H9 (cell line): ENCODE measurements around the gene GGT6. TPM values are rescaled to one million over a fixed set of nuclear protein-coding genes. Genes with fewer than 3 reads are reported as not detected.

Experiments
- DNase-seq: peaks from one replicate; pipeline ENCODE4 v3.0.0-alpha.2; 2017
- H2AFZ ChIP-seq: one replicate; pipeline ENCODE4 v1.6.1; 2013; ENCODE audit warnings: mild to moderate bottlenecking, low read length, control low read depth, moderate library complexity
- H2AK5ac ChIP-seq: 2 replicates; pipeline ENCODE4 v1.6.1; 2013; ENCODE audit warnings: low read length, control low read depth, mixed read lengths; ENCODE audit not compliant: insufficient read length
- H2BK120ac ChIP-seq: one replicate; pipeline ENCODE4 v1.6.1; 2013; ENCODE audit warnings: low read depth, mild to moderate bottlenecking, low read length, control low read depth, inconsistent platforms; ENCODE audit not compliant: poor library complexity, severe bottlenecking
- H2BK12ac ChIP-seq: 2 replicates; pipeline ENCODE4 v1.6.1; 2013; ENCODE audit warnings: low read length, control low read depth, mixed read lengths, low read depth; ENCODE audit not compliant: insufficient read length
- H2BK15ac ChIP-seq: 2 replicates; pipeline ENCODE4 v1.6.1; 2013; ENCODE audit warnings: low read depth, low read length, control low read depth
- H2BK20ac ChIP-seq: one replicate; pipeline ENCODE4 v1.6.1; 2013; ENCODE audit warnings: low read depth, mild to moderate bottlenecking, low read length, control low read depth, inconsistent platforms; ENCODE audit not compliant: poor library complexity, severe bottlenecking
- H2BK5ac ChIP-seq: 2 replicates; pipeline ENCODE4 v1.6.1; 2013; ENCODE audit warnings: low read length, control low read depth, mixed read lengths; ENCODE audit not compliant: insufficient read length
- H3K14ac ChIP-seq: 2 replicates; pipeline ENCODE4 v1.6.1; 2013; ENCODE audit warnings: low read length, control low read depth; ENCODE audit not compliant: insufficient read depth
- H3K18ac ChIP-seq: 2 replicates; pipeline ENCODE4 v1.6.1; 2013; ENCODE audit warnings: low read depth, mild to moderate bottlenecking, mixed read lengths, low read length, control low read depth; ENCODE audit not compliant: insufficient read length
- H3K23ac ChIP-seq: 2 replicates; pipeline ENCODE4 v1.6.1; 2013; ENCODE audit warnings: low read length, control low read depth, mixed read lengths, low read depth; ENCODE audit not compliant: insufficient read length
- H3K23me2 ChIP-seq: 2 replicates; pipeline ENCODE4 v1.6.1; 2013; ENCODE audit warnings: low read depth, mild to moderate bottlenecking, mixed read lengths, low read length, control low read depth; ENCODE audit not compliant: insufficient read length, poor library complexity, severe bottlenecking
- H3K27ac ChIP-seq: 2 replicates; pipeline ENCODE4 v1.5.1; 2013; ENCODE audit warnings: low read length, control low read depth, mixed read lengths, low read depth; ENCODE audit not compliant: insufficient read length
- H3K27me3 ChIP-seq: 2 replicates; pipeline ENCODE4 v1.6.1; 2013; ENCODE audit warnings: low read length, control low read depth, inconsistent platforms; ENCODE audit not compliant: insufficient read depth
- H3K4ac ChIP-seq: 2 replicates; pipeline ENCODE4 v1.6.1; 2013; ENCODE audit warnings: low read depth, mild to moderate bottlenecking, control low read depth, inconsistent platforms, low read length, moderate library complexity
- H3K4me1 ChIP-seq: 2 replicates; pipeline ENCODE4 v1.6.1; 2013; ENCODE audit warnings: low read length, control low read depth, inconsistent platforms; ENCODE audit not compliant: insufficient read depth
- H3K4me2 ChIP-seq: 2 replicates; pipeline ENCODE4 v1.6.1; 2013; ENCODE audit warnings: low read length, control low read depth, mixed read lengths; ENCODE audit not compliant: insufficient read length, insufficient read depth
- H3K56ac ChIP-seq: 2 replicates; pipeline ENCODE4 v1.6.1; 2013; ENCODE audit warnings: low read depth, mild to moderate bottlenecking, mixed read lengths, low read length, control low read depth; ENCODE audit not compliant: insufficient read length
- H3K79me1 ChIP-seq: 2 replicates; pipeline ENCODE4 v1.6.1; 2013; ENCODE audit warnings: low read depth, mild to moderate bottlenecking, moderate library complexity, low read length, control low read depth, inconsistent platforms; ENCODE audit not compliant: insufficient read depth, poor library complexity, severe bottlenecking
- H3K79me2 ChIP-seq: 2 replicates; pipeline ENCODE4 v1.6.1; 2013; ENCODE audit warnings: low read length, control low read depth, inconsistent platforms; ENCODE audit not compliant: insufficient read depth
- H3K9ac ChIP-seq: 2 replicates; pipeline ENCODE4 v1.6.1; 2013; ENCODE audit warnings: low read length, control low read depth, mixed read lengths; ENCODE audit not compliant: insufficient read length; ENCODE audit errors: extremely low read depth
- H3K9me3 ChIP-seq: one replicate; pipeline ENCODE4 v1.6.1; 2013; ENCODE audit warnings: low read depth, low read length, inconsistent platforms; ENCODE audit not compliant: control insufficient read depth
- H3T11ph ChIP-seq: one replicate; pipeline ENCODE4 v1.6.1; 2013; ENCODE audit warnings: mild to moderate bottlenecking, low read length, control low read depth, inconsistent platforms
- H4K20me1 ChIP-seq: one replicate; pipeline ENCODE4 v1.6.1; 2013; ENCODE audit not compliant: control insufficient read depth, insufficient read length, insufficient read depth
- H4K5ac ChIP-seq: 2 replicates; pipeline ENCODE4 v1.6.1; 2013; ENCODE audit warnings: low read depth, mild to moderate bottlenecking, mixed read lengths, low read length, control low read depth; ENCODE audit not compliant: insufficient read length
- H4K8ac ChIP-seq: replicated peaks from 2 replicates; pipeline ENCODE4 v1.6.1; 2013; ENCODE audit warnings: low read length, control low read depth, mixed read lengths, low read depth; ENCODE audit not compliant: insufficient read length
- H4K91ac ChIP-seq: 2 replicates; pipeline ENCODE4 v1.6.1; 2013; ENCODE audit warnings: low read depth, mild to moderate bottlenecking, moderate library complexity, mixed read lengths, low read length, control low read depth; ENCODE audit not compliant: insufficient read length
- H3K27ac Mint-ChIP-seq, 3 experiments: 2 replicates in 2 of 3; 3 replicates in 1 of 3; pipeline ENCODE4 v1.8.0; 2020 to 2021; ENCODE audit warnings: mixed read lengths in 3 of 3, mild to moderate bottlenecking in 1 of 3, moderate library complexity in 1 of 3
- H3K27me3 Mint-ChIP-seq: 2 replicates; pipeline ENCODE4 v1.8.0; 2021; ENCODE audit warnings: low read depth, mild to moderate bottlenecking, moderate library complexity, mixed read lengths
- H3K36me3 Mint-ChIP-seq, 3 experiments: 2 replicates in 2 of 3; 3 replicates in 1 of 3; pipeline ENCODE4 v1.8.0; 2020 to 2021; ENCODE audit warnings: low read depth in 3 of 3, mixed read lengths in 3 of 3; ENCODE audit not compliant: insufficient read depth in 1 of 3
- H3K4me1 Mint-ChIP-seq, 2 experiments: 2 replicates each; pipeline ENCODE4 v1.8.0; 2020; ENCODE audit warnings: mixed read lengths in 2 of 2
- H3K4me3 Mint-ChIP-seq, 2 experiments: 2 replicates in 1 of 2; 3 replicates in 1 of 2; pipeline ENCODE4 v1.8.0; 2020 to 2021; ENCODE audit warnings: mild to moderate bottlenecking in 2 of 2, mixed read lengths in 2 of 2, moderate library complexity in 1 of 2
- H3K9me3 Mint-ChIP-seq, 2 experiments: 2 replicates in 1 of 2; 3 replicates in 1 of 2; pipeline ENCODE4 v1.8.0; 2020; ENCODE audit warnings: mild to moderate bottlenecking in 2 of 2, mixed read lengths in 2 of 2, moderate library complexity in 1 of 2
- CTCF ChIP-seq: fragments of 200-600 bp; sonication (generic); conservative IDR thresholded peaks from 3 replicates; pipeline ENCODE4 v1.8.0; 2021; ENCODE audit warnings: antibody characterized with exemption, mild to moderate bottlenecking
- WGBS: extraction: QIAGEN DNeasy Blood & Tissue Kit; methylation state at CpG from one replicate; pipeline ENCODE4 v1.1.7; 2013; ENCODE audit warnings: missing lambda C conversion rate, low lambda C conversion rate, mixed read lengths; ENCODE audit not compliant: insufficient read length; ENCODE audit errors: extremely low coverage; 5-methylcytosine and 5-hydroxymethylcytosine counted together
- total RNA-seq: library from RNA; stranded (reverse); gene quantifications from 2 replicates; pipeline ENCODE4 v1.2.1, GENCODE V29; 2021

GGT6 gene
- total RNA-seq, 1 experiment from 2014 or later: 0.17 TPM

GRCh38 chr17:4538236-4539002, 22.0 kb downstream of the GGT6 start:
- Histone ChIP-seq H2BK120ac (no peak overlapping the region), H2BK12ac (no peak overlapping the region), H3K27ac (no peak overlapping the region), H3K56ac (no peak overlapping the region), H3K79me1 (no peaks in the 10 kb centered on the region), H2BK5ac (no peak overlapping the region), H3K18ac (no peak overlapping the region), H3T11ph (no peak overlapping the region), H3K9me3 (no peaks in the 10 kb centered on the region), H4K8ac (no peak overlapping the region), H3K79me2 (no peaks in the 10 kb centered on the region), H2BK20ac (no peak overlapping the region), H3K27me3 (no peaks in the 10 kb centered on the region), H3K4me1 (no peaks in the 10 kb centered on the region; the same call in 1 of the 2 replicates), H2BK15ac (no peak overlapping the region), H3K14ac (no peak overlapping the region), H4K20me1 (peaks cover 5% of the 10 kb centered on the region), H2AK5ac (no peak overlapping the region), H3K9ac (no peak overlapping the region), H2AFZ (no peak overlapping the region), H3K23ac (no peak overlapping the region), H4K5ac (no peak overlapping the region), H3K4me2 (no peak overlapping the region), H3K4ac (no peak overlapping the region), H3K23me2 (no peaks in the 10 kb centered on the region), H4K91ac (no peak overlapping the region)
- no peaks in the 10 kb centered on the region for H3K9me3 Mint-ChIP-seq
- peaks cover 18% of the 10 kb centered on the region for H3K27me3 Mint-ChIP-seq
- no CpG with 5 or more reads among the region's 13 CpGs for WGBS
- peaks cover 19 to 20% of the 10 kb centered on the region in 2 experiments for H3K4me1 Mint-ChIP-seq
- H3K27ac Mint-ChIP-seq: no peak overlapping the region
- no peak for TF ChIP-seq CTCF
- H3K36me3 Mint-ChIP-seq: peaks cover 14 to 58% (median 34%) of the 10 kb centered on the region in 3 experiments
- no peak overlapping the region for H3K4me3 Mint-ChIP-seq
- DNase-seq: no peak
